ENCODE results near the gene NTM. TPM values are rescaled to one million over a fixed set of nuclear protein-coding genes. Genes with fewer than 3 reads are reported as not detected.

NTM gene
- total RNA-seq, 6 donors from 2014 or later: 4.1 to 151 (median 115) TPM

GRCh38 chr11:131904756-131905155 is 534.3 kb downstream of the NTM start:
- H3K4me3 ChIP-seq: no peak overlapping the region
- H3K9me3 ChIP-seq: no peaks in the 10 kb centered on the region
- ATAC-seq (ENCODE audit: low FRiP score in 2 of 2): peak in 1 of 2 donors; percentile 42
- no peak for DNase-seq
- H3K27me3 ChIP-seq: no peaks in the 10 kb centered on the region
- no peaks in the 10 kb centered on the region for H3K36me3 ChIP-seq
- H3K4me1 ChIP-seq: no peaks in the 10 kb centered on the region
- TF ChIP-seq, protein P1, sequence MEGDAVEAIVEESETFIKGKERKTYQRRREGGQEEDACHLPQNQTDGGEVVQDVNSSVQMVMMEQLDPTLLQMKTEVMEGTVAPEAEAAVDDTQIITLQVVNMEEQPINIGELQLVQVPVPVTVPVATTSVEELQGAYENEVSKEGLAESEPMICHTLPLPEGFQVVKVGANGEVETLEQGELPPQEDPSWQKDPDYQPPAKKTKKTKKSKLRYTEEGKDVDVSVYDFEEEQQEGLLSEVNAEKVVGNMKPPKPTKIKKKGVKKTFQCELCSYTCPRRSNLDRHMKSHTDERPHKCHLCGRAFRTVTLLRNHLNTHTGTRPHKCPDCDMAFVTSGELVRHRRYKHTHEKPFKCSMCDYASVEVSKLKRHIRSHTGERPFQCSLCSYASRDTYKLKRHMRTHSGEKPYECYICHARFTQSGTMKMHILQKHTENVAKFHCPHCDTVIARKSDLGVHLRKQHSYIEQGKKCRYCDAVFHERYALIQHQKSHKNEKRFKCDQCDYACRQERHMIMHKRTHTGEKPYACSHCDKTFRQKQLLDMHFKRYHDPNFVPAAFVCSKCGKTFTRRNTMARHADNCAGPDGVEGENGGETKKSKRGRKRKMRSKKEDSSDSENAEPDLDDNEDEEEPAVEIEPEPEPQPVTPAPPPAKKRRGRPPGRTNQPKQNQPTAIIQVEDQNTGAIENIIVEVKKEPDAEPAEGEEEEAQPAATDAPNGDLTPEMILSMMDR (IDR thresholded peaks at IDR 0.05): no peak
- TF ChIP-seq POLR2A (IDR thresholded peaks at IDR 0.05): no peak
- no peak for TF ChIP-seq POLR2AphosphoS5 (IDR thresholded peaks at IDR 0.05)
- TF ChIP-seq EP300 (IDR thresholded peaks at IDR 0.05): no peak
- WGBS, 2 donors: 57 to 70% methylated on average over 3 of the region's 3 CpGs
- H3K27ac ChIP-seq: no peak overlapping the region

GRCh38 chr11:131906963-131907362 is 536.5 kb downstream of the NTM start:
- TF ChIP-seq, protein P1 (IDR thresholded peaks at IDR 0.05): no peak
- TF ChIP-seq POLR2A (IDR thresholded peaks at IDR 0.05) (no peak), POLR2AphosphoS5 (IDR thresholded peaks at IDR 0.05) (no peak), EP300 (IDR thresholded peaks at IDR 0.05) (no peak)
- Histone ChIP-seq H3K36me3 (no peaks in the 10 kb centered on the region), H3K27me3 (peaks cover 0 to 17% (median 3%) of the 10 kb centered on the region in 4 donors), H3K4me3 (no peak overlapping the region), H3K4me1 (peaks cover 0 to 14% (median 3%) of the 10 kb centered on the region in 4 donors), H3K27ac (no peak overlapping the region), H3K9me3 (no peaks in the 10 kb centered on the region)
- 49 to 52% methylated on average over 4 of the region's 4 CpGs for WGBS, 2 donors
- no peak for ATAC-seq (ENCODE audit: low FRiP score in 2 of 2)
- DNase-seq: no peak

DNA sequence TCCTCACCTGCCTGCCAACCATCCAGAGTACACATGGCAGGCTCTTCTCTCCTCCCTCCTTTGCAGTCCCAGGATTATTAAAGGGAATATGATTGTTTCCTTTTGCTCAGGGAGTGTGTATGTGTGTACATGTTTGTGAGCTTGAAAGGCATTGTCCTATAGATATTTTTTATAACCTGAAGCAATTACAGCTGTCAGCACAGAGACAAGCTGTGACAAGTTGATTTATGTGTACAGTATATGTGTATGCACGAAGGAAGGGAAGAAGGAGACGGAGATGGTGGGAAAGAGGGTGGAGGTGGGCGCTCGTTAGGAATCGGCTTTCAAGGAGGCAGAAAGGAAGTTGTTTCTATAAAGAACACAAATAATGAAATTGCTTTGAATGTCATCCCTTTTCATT is 537.0 kb downstream of the NTM start:
- ATAC-seq (ENCODE audit: low FRiP score in 2 of 2) (no peak), DNase-seq (no peak)
- H3K4me1 ChIP-seq: peaks cover 0 to 14% (median 3%) of the 10 kb centered on the region in 4 donors
- peaks cover 0 to 17% (median 3%) of the 10 kb centered on the region in 4 donors for H3K27me3 ChIP-seq
- no peak overlapping the region for H3K4me3 ChIP-seq
- H3K9me3 ChIP-seq: no peaks in the 10 kb centered on the region
- no peak overlapping the region for H3K27ac ChIP-seq
- no peaks in the 10 kb centered on the region for H3K36me3 ChIP-seq
- TF ChIP-seq EP300 (IDR thresholded peaks at IDR 0.05) (no peak), POLR2AphosphoS5 (IDR thresholded peaks at IDR 0.05) (no peak), POLR2A (IDR thresholded peaks at IDR 0.05) (no peak)
- TF ChIP-seq, protein P1 (IDR thresholded peaks at IDR 0.05): no peak
- WGBS, 2 donors: 47 to 62% methylated on average over 5 of the region's 5 CpGs

- DNase-seq (no peak), ATAC-seq (ENCODE audit: low FRiP score in 2 of 2) (no peak)
- Histone ChIP-seq H3K36me3 (no peaks in the 10 kb centered on the region), H3K9me3 (no peaks in the 10 kb centered on the region), H3K4me1 (peaks cover 0 to 14% (median 3%) of the 10 kb centered on the region in 4 donors), H3K27ac (no peak overlapping the region), H3K4me3 (no peak overlapping the region), H3K27me3 (peaks cover 0 to 17% (median 3%) of the 10 kb centered on the region in 4 donors)
- 46 to 62% methylated on average over 2 of the region's 2 CpGs for WGBS, 2 donors
- TF ChIP-seq POLR2A (IDR thresholded peaks at IDR 0.05): no peak
- TF ChIP-seq EP300 (IDR thresholded peaks at IDR 0.05): no peak
- no peak for TF ChIP-seq POLR2AphosphoS5 (IDR thresholded peaks at IDR 0.05)
- TF ChIP-seq, protein P1 (IDR thresholded peaks at IDR 0.05): no peak
Observed at GRCh38 chr11:131908316-131908715, 537.9 kb downstream of the NTM start.
